ENCODE measurements around the gene SP2.

Gene SP2

DNA sequence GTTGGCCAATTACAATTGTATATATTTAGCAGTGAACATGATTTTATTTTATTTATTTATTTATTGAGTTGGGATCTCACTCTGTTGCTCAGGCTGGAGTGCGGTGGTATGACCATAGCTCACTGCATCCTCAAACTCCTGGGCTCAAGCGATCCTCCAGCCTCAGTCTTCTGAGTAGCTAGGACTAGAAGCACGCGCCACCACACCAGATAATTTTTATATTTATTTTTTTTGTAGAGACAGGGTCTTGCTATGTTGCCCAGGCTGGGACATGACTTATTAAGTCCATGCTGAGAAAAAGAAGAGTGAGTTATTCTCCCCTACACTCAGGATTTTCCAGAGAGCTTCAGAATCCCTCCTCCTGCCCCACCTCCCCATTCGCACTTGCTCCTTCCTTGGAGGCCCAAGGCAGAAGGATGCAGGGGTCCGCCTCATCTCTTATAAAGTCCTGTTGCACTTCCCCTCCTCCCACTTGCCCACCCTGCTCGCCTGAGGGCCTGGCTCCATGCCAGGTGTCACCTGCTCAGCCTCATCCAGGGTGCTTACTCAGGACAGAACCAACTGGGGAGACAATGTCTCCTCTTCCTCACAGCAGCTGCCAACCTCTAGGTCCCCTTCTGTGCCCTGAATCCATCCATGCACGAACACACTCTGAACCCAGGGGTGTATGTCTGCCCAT, 16.1 kb upstream of the SP2 start:
- TF ChIP-seq FOXM1 (IDR thresholded peaks at IDR 0.05; ENCODE audit: borderline replicate concordance, low read depth), result no peak
- TF ChIP-seq RAD21 (IDR thresholded peaks at IDR 0.05; ENCODE audit: low read depth), result no peak
- TF ChIP-seq REST (IDR thresholded peaks at IDR 0.05; ENCODE audit: low read depth), result no peak
- no peak for TF ChIP-seq TCF12 (IDR thresholded peaks at IDR 0.05; ENCODE audit: low read depth)
- no peak for TF ChIP-seq USF1 (IDR thresholded peaks at IDR 0.05)
- no peak for TF ChIP-seq NFIC (IDR thresholded peaks at IDR 0.05)
- TF ChIP-seq EGR1 (IDR thresholded peaks at IDR 0.05), result no peak
- no peak for TF ChIP-seq TAF1 (IDR thresholded peaks at IDR 0.05; ENCODE audit: low read depth)

GRCh38 chr17:47882247-47882646, 13.8 kb upstream of the SP2 start:
- TF ChIP-seq REST (IDR thresholded peaks at IDR 0.05; ENCODE audit: low read depth), result no peak
- no peak for TF ChIP-seq ZBTB7A (IDR thresholded peaks at IDR 0.05; ENCODE audit: low read depth)
- no peak for TF ChIP-seq CREB1 (IDR thresholded peaks at IDR 0.05; ENCODE audit: low read depth)
- no peak for TF ChIP-seq TAF1 (IDR thresholded peaks at IDR 0.05; ENCODE audit: low read depth)
- no peak for TF ChIP-seq TEAD4 (IDR thresholded peaks at IDR 0.05)
- no peak for TF ChIP-seq YY1 (IDR thresholded peaks at IDR 0.05; ENCODE audit: low read depth)
- TF ChIP-seq MAX (IDR thresholded peaks at IDR 0.05), result no peak
- no peak for TF ChIP-seq NFIC (IDR thresholded peaks at IDR 0.05)
- no peak for TF ChIP-seq USF1 (IDR thresholded peaks at IDR 0.05)
- no peak for TF ChIP-seq RAD21 (IDR thresholded peaks at IDR 0.05; ENCODE audit: low read depth)
- no peak for TF ChIP-seq CEBPB (IDR thresholded peaks at IDR 0.05)
- TF ChIP-seq EP300 (IDR thresholded peaks at IDR 0.05; ENCODE audit: borderline replicate concordance), result no peak
- TF ChIP-seq FOXM1 (IDR thresholded peaks at IDR 0.05; ENCODE audit: borderline replicate concordance, low read depth), result no peak
- TF ChIP-seq EGR1 (IDR thresholded peaks at IDR 0.05), result no peak
- TF ChIP-seq TCF12 (IDR thresholded peaks at IDR 0.05; ENCODE audit: low read depth), result no peak

GRCh38 chr17:47882695-47883588, 13.1 kb upstream of the SP2 start:
- TF ChIP-seq EGR1 (IDR thresholded peaks at IDR 0.05) (no peak), CEBPB (IDR thresholded peaks at IDR 0.05) (no peak), NFIC (IDR thresholded peaks at IDR 0.05) (no peak), FOXM1 (IDR thresholded peaks at IDR 0.05; ENCODE audit: borderline replicate concordance, low read depth) (no peak), YY1 (IDR thresholded peaks at IDR 0.05; ENCODE audit: low read depth) (no peak), TAF1 (IDR thresholded peaks at IDR 0.05; ENCODE audit: low read depth) (no peak)

- TF ChIP-seq FOXM1 (IDR thresholded peaks at IDR 0.05; ENCODE audit: borderline replicate concordance, low read depth), result no peak
- TF ChIP-seq CEBPB (IDR thresholded peaks at IDR 0.05), result no peak
- TF ChIP-seq EP300 (IDR thresholded peaks at IDR 0.05; ENCODE audit: borderline replicate concordance), result no peak
- no peak for TF ChIP-seq EGR1 (IDR thresholded peaks at IDR 0.05)
- no peak for TF ChIP-seq CREB1 (IDR thresholded peaks at IDR 0.05; ENCODE audit: low read depth)
- no peak for TF ChIP-seq ZBTB7A (IDR thresholded peaks at IDR 0.05; ENCODE audit: low read depth)
- no peak for TF ChIP-seq TAF1 (IDR thresholded peaks at IDR 0.05; ENCODE audit: low read depth)
- TF ChIP-seq YY1 (IDR thresholded peaks at IDR 0.05; ENCODE audit: low read depth), result no peak
- TF ChIP-seq TCF12 (IDR thresholded peaks at IDR 0.05; ENCODE audit: low read depth), result no peak
- TF ChIP-seq TEAD4 (IDR thresholded peaks at IDR 0.05), result no peak
Measured at GRCh38 chr17:47883589-47884426, 12.2 kb upstream of the SP2 start.

DNA sequence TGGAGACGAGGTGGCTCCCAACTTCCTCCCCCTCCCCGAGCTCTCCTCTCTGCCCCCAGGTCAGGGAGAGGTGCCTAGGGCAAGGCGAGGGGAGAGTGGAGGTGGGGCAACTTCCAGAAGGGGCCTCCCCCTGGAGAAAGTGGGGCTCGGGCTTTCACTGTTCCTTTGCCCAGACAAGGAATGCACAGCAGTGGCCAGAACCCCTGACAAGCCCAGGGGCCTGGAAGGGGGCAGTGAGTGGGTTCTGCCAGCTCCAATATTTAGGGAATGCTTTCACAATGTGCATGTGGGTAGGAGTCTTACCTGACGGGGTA, 11.7 kb upstream of the SP2 start:
- TF ChIP-seq TEAD4 (IDR thresholded peaks at IDR 0.05) (no peak), RAD21 (IDR thresholded peaks at IDR 0.05; ENCODE audit: low read depth) (no peak), YY1 (IDR thresholded peaks at IDR 0.05; ENCODE audit: low read depth) (no peak), CREB1 (IDR thresholded peaks at IDR 0.05; ENCODE audit: low read depth) (no peak), EGR1 (IDR thresholded peaks at IDR 0.05) (no peak), MAX (IDR thresholded peaks at IDR 0.05) (no peak), ZBTB7A (IDR thresholded peaks at IDR 0.05; ENCODE audit: low read depth) (no peak), REST (IDR thresholded peaks at IDR 0.05; ENCODE audit: low read depth) (no peak), USF1 (IDR thresholded peaks at IDR 0.05) (no peak), TCF12 (IDR thresholded peaks at IDR 0.05; ENCODE audit: low read depth) (no peak), NFIC (IDR thresholded peaks at IDR 0.05) (no peak), FOXM1 (IDR thresholded peaks at IDR 0.05; ENCODE audit: borderline replicate concordance, low read depth) (no peak), EP300 (IDR thresholded peaks at IDR 0.05; ENCODE audit: borderline replicate concordance) (no peak), TAF1 (IDR thresholded peaks at IDR 0.05; ENCODE audit: low read depth) (no peak), CEBPB (IDR thresholded peaks at IDR 0.05) (no peak)

Data from Ishikawa (cell line).